ENCODE results near the gene RIC1.
A peak's percentile ranks its signal among the peaks of the same experiment; 100 is the strongest.
"Not testable (repeated sequence)": the region's sequence is repeated elsewhere in the genome, so short reads cannot be mapped to it uniquely, and the experiment has no call there.

Gene RIC1

GRCh38 chr9:5790923-5791322 is 162.0 kb downstream of the RIC1 start:
- no peak for DNase-seq

GRCh38 chr9:5791870-5792269 is 163.0 kb downstream of the RIC1 start:
- DNase-seq = no peak

- no peak for DNase-seq
Observed at GRCh38 chr9:5793812-5794211, 164.9 kb downstream of the RIC1 start.

GRCh38 chr9:5796298-5796697 is 167.4 kb downstream of the RIC1 start:
- DNase-seq = no peak

- no peak for DNase-seq
Observed at GRCh38 chr9:5798581-5798980, 169.7 kb downstream of the RIC1 start.

GRCh38 chr9:5799314-5799713 is 170.4 kb downstream of the RIC1 start:
- DNase-seq = peak; percentile 10

GRCh38 chr9:5800378-5800777 is 171.5 kb downstream of the RIC1 start:
- DNase-seq = not testable (repeated sequence)

GRCh38 chr9:5800969-5801738 is 172.2 kb downstream of the RIC1 start:
- no peak for DNase-seq

- no peak for DNase-seq
Observed at GRCh38 chr9:5801739-5802113, 172.8 kb downstream of the RIC1 start.

GRCh38 chr9:5805478-5805877 is 176.6 kb downstream of the RIC1 start:
- DNase-seq = no peak

GRCh38 chr9:5811751-5812150 is 182.8 kb downstream of the RIC1 start:
- DNase-seq = no peak

- no peak for DNase-seq
Observed at GRCh38 chr9:5813824-5814223, 184.9 kb downstream of the RIC1 start.

GRCh38 chr9:5815461-5815860 is 186.6 kb downstream of the RIC1 start:
- DNase-seq = no peak

- DNase-seq = no peak
Observed at GRCh38 chr9:5817862-5818261, 189.0 kb downstream of the RIC1 start.

GRCh38 chr9:5818424-5819142 is 189.7 kb downstream of the RIC1 start:
- no peak for DNase-seq

- DNase-seq = no peak
Observed at GRCh38 chr9:5819174-5819573, 190.3 kb downstream of the RIC1 start.

GRCh38 chr9:5820425-5820824 is 191.5 kb downstream of the RIC1 start:
- DNase-seq = no peak

GRCh38 chr9:5825223-5825622 is 196.3 kb downstream of the RIC1 start:
- DNase-seq = no peak
